GM23338 (cell line): ENCODE data around the gene TTC16. TPM values are rescaled to one million over a fixed set of nuclear protein-coding genes. Genes with fewer than 3 reads are reported as not detected.
A peak's percentile ranks its signal among the peaks of the same experiment; 100 is the strongest.

ENCODE experiments used
- ATAC-seq: fragments of 200-7000 bp; cut with Tn5 transposase; 3 replicates; pipeline ENCODE4 v1.9.1; 2020
- DNase-seq: peaks from one replicate; pipeline ENCODE4 v3.0.0-alpha.2; 2015; ENCODE audit warnings: low spot score
- H2AFZ ChIP-seq: fragments of 200-600 bp; sonication (generic); 2 replicates; pipeline ENCODE4 v1.8.0; 2016; ENCODE audit warnings: antibody characterized with exemption, mild to moderate bottlenecking, moderate library complexity
- H3F3A ChIP-seq: fragments of 200-600 bp; sonication (generic); replicated peaks from 2 replicates; pipeline ENCODE4 v1.8.0; 2017; ENCODE audit warnings: antibody characterized with exemption, mixed run types, low read depth
- H3K27ac ChIP-seq: fragments of 200-600 bp; sonication (generic); 2 replicates; pipeline ENCODE4 v1.6.1; 2016; ENCODE audit warnings: low read depth
- H3K27me3 ChIP-seq: fragments of 200-600 bp; sonication (generic); 2 replicates; pipeline ENCODE4 v1.8.0; 2016; ENCODE audit warnings: mild to moderate bottlenecking, mixed run types, moderate library complexity; ENCODE audit not compliant: insufficient read depth
- H3K36me3 ChIP-seq: fragments of 200-600 bp; sonication (generic); 2 replicates; pipeline ENCODE4 v1.8.0; 2016; ENCODE audit warnings: mild to moderate bottlenecking; ENCODE audit not compliant: insufficient read depth
- H3K4me1 ChIP-seq: fragments of 200-600 bp; sonication (generic); 2 replicates; pipeline ENCODE4 v1.8.0; 2016; ENCODE audit warnings: mild to moderate bottlenecking, moderate library complexity; ENCODE audit not compliant: insufficient read depth
- H3K4me2 ChIP-seq: fragments of 200-600 bp; sonication (generic); 2 replicates; pipeline ENCODE4 v1.7.1; 2017; ENCODE audit warnings: mixed run types
- H3K4me3 ChIP-seq: fragments of 200-600 bp; sonication (generic); 2 replicates; pipeline ENCODE4 v1.6.1; 2016; ENCODE audit warnings: mixed run types
- H3K79me2 ChIP-seq: fragments of 200-600 bp; sonication (generic); replicated peaks from 2 replicates; pipeline ENCODE4 v1.8.0; 2017; ENCODE audit warnings: mild to moderate bottlenecking; ENCODE audit not compliant: insufficient read depth
- H3K9me2 ChIP-seq: fragments of 200-600 bp; sonication (generic); 2 replicates; pipeline ENCODE4 v1.8.0; 2017; ENCODE audit not compliant: insufficient read depth
- H4K20me1 ChIP-seq: fragments of 200-600 bp; sonication (generic); replicated peaks from 2 replicates; pipeline ENCODE4 v1.8.0; 2017; ENCODE audit warnings: mild to moderate bottlenecking; ENCODE audit not compliant: insufficient read depth
- H3K27ac Mint-ChIP-seq: 2 replicates; pipeline ENCODE4 v1.8.0; 2020; ENCODE audit warnings: inconsistent platforms, mild to moderate bottlenecking, moderate library complexity, mixed read lengths
- H3K27me3 Mint-ChIP-seq: 3 replicates; pipeline ENCODE4 v1.8.0; 2022; ENCODE audit warnings: low read depth, mild to moderate bottlenecking, moderate library complexity, mixed read lengths, inconsistent platforms; ENCODE audit not compliant: insufficient read depth, poor library complexity
- H3K36me3 Mint-ChIP-seq: 3 replicates; pipeline ENCODE4 v1.8.0; 2021; ENCODE audit warnings: low read depth, mild to moderate bottlenecking, inconsistent platforms, moderate library complexity, mixed read lengths
- H3K4me1 Mint-ChIP-seq: 3 replicates; pipeline ENCODE4 v1.8.0; 2020; ENCODE audit warnings: mild to moderate bottlenecking, inconsistent platforms, mixed read lengths
- H3K4me3 Mint-ChIP-seq: 3 replicates; pipeline ENCODE4 v1.8.0; 2021; ENCODE audit warnings: moderate library complexity, mild to moderate bottlenecking, inconsistent platforms, mixed read lengths
- H3K9me3 Mint-ChIP-seq: 3 replicates; pipeline ENCODE4 v1.8.0; 2020; ENCODE audit warnings: moderate library complexity, mild to moderate bottlenecking, inconsistent platforms, mixed read lengths
- CREB1 ChIP-seq: fragments of 250-450 bp; sonication (Bioruptor Pico); IDR thresholded peaks from 2 replicates; pipeline ENCODE4 v1.5.0; 2020; ENCODE audit warnings: low read depth, mild to moderate bottlenecking, moderate library complexity
- CTCF ChIP-seq, 2 experiments: fragments of 200-600 bp in 1 of 2; sonication (generic) in 1 of 2; conservative IDR thresholded peaks; 2 replicates each; pipeline versions ENCODE4 v1.5.1 to v1.6.1; 2016 to 2017; ENCODE audit warnings: antibody characterized with exemption in 2 of 2, low read depth in 2 of 2, mild to moderate bottlenecking in 2 of 2, moderate library complexity in 1 of 2
- ETS1 ChIP-seq: IDR thresholded peaks from 2 replicates; pipeline ENCODE4 v1.6.1; 2016; ENCODE audit warnings: antibody characterized with exemption
- EZH2phosphoT487 ChIP-seq: fragments of 200-600 bp; sonication (generic); IDR thresholded peaks from one replicate; pipeline ENCODE4 v1.8.1; 2018; ENCODE audit warnings: antibody characterized with exemption; ENCODE audit not compliant: unreplicated experiment
- NANOG ChIP-seq: IDR thresholded peaks from 2 replicates; pipeline ENCODE4 v1.6.1; 2016; ENCODE audit warnings: antibody characterized with exemption, borderline replicate concordance
- POLR2AphosphoS5 ChIP-seq: IDR thresholded peaks from 2 replicates; pipeline ENCODE4 v1.6.1; 2016; ENCODE audit warnings: antibody characterized with exemption, low read depth
- REST ChIP-seq: IDR thresholded peaks from one replicate; pipeline ENCODE4 v1.6.1; 2018; ENCODE audit warnings: antibody characterized with exemption; ENCODE audit not compliant: unreplicated experiment
- STAT1 ChIP-seq: IDR thresholded peaks from one replicate; pipeline ENCODE4 v1.6.1; 2016; ENCODE audit warnings: antibody characterized with exemption; ENCODE audit not compliant: unreplicated experiment
- ZNF331 ChIP-seq: fragments of 250-450 bp; sonication (Bioruptor Pico); IDR thresholded peaks from 2 replicates; pipeline ENCODE4 v1.5.0; 2020; ENCODE audit warnings: low read depth, mild to moderate bottlenecking, moderate library complexity
- polyA plus RNA-seq: library from polyadenylated mRNA; unstranded; fragments of >200 nt; fragmentation: Nextera tagmentation; extraction: Ambion mirVana; gene quantifications from 2 replicates; pipeline ENCODE4 v1.2.1, GENCODE V29; 2016
- total RNA-seq: library from RNA; depleted of rRNA; stranded (reverse); fragments of >200 nt; shearing (Covaris generic); gene quantifications from 2 replicates; pipeline ENCODE4 v1.2.3, GENCODE V29; 2014

The TTC16 gene
- total and polyA plus RNA-seq, 2 experiments from 2014 or later: not detected

- TF ChIP-seq CTCF (conservative IDR thresholded peaks at IDR 0.05; ENCODE audit: low read depth in 2 of 2): no peak
Measured at GRCh38 chr9:127711226-127711701, 4.6 kb upstream of the TTC16 start (continued).

GRCh38 chr9:127711831-127712274, 4.0 kb upstream of the TTC16 start:
- no peak overlapping the region for H3K4me3 Mint-ChIP-seq
- H3F3A ChIP-seq: 0 out of 2 replicates have a peak, but pooled peaks cover 12% of the 10 kb centered on the region
- no peak overlapping the region for H3K4me3 ChIP-seq
- TF ChIP-seq CTCF (conservative IDR thresholded peaks at IDR 0.05; ENCODE audit: low read depth in 2 of 2): 0 out of 4 replicates have a peak, but pooled peaks of 1 of the 2 experiments have one; percentile 6
- TF ChIP-seq EZH2phosphoT487: no peak
- TF ChIP-seq POLR2AphosphoS5: no peak
- no peak for TF ChIP-seq ZNF331
- TF ChIP-seq NANOG: no peak
- no peak for TF ChIP-seq STAT1
- peaks cover 15% of the 10 kb centered on the region for H3K27me3 Mint-ChIP-seq
- no peaks in the 10 kb centered on the region; the same call in 2 of the 3 replicates for H3K36me3 Mint-ChIP-seq
- peak overlapping the region; percentile 51 for H3K4me2 ChIP-seq
- H2AFZ ChIP-seq: no peak overlapping the region
- H3K9me3 Mint-ChIP-seq: peaks cover 4% of the 10 kb centered on the region; the same call in 2 of the 3 replicates
- H3K9me2 ChIP-seq: no peaks in the 10 kb centered on the region
- peak; percentile 68 for DNase-seq
- no peaks in the 10 kb centered on the region for H3K27me3 ChIP-seq
- peak; percentile 31 for ATAC-seq
- H4K20me1 ChIP-seq: no peaks in the 10 kb centered on the region
- H3K79me2 ChIP-seq: no peaks in the 10 kb centered on the region
- H3K4me1 Mint-ChIP-seq: peaks cover 29% of the 10 kb centered on the region
- H3K36me3 ChIP-seq: no peaks in the 10 kb centered on the region
- no peak overlapping the region for H3K27ac Mint-ChIP-seq
- no peak overlapping the region for H3K27ac ChIP-seq
- peaks cover 10% of the 10 kb centered on the region for H3K4me1 ChIP-seq

GRCh38 chr9:127712371-127712770, 3.5 kb upstream of the TTC16 start:
- no peak for ATAC-seq
- Mint-ChIP-seq H3K4me3 (peak overlapping the region; percentile 12; the same call in 1 of the 3 replicates), H3K4me1 (peaks cover 27% of the 10 kb centered on the region), H3K27me3 (peaks cover 15% of the 10 kb centered on the region), H3K27ac (no peak overlapping the region), H3K9me3 (peaks cover 4% of the 10 kb centered on the region; the same call in 2 of the 3 replicates), H3K36me3 (no peaks in the 10 kb centered on the region)
- Histone ChIP-seq H3K27me3 (no peaks in the 10 kb centered on the region), H3F3A (0 out of 2 replicates have a peak, but pooled peaks cover 12% of the 10 kb centered on the region), H3K4me3 (no peak overlapping the region), H3K9me2 (no peaks in the 10 kb centered on the region), H3K27ac (no peak overlapping the region), H4K20me1 (no peaks in the 10 kb centered on the region), H2AFZ (no peak overlapping the region), H3K4me2 (0 out of 2 replicates have a peak overlapping the region, but pooled peaks have one; percentile 51), H3K79me2 (no peaks in the 10 kb centered on the region), H3K4me1 (peaks cover 10% of the 10 kb centered on the region), H3K36me3 (no peaks in the 10 kb centered on the region)
- no peak for DNase-seq
- TF ChIP-seq ETS1: no peak
- no peak for TF ChIP-seq STAT1
- TF ChIP-seq CREB1 (CRISPR knock-in tag): no peak
- TF ChIP-seq POLR2AphosphoS5: no peak
- TF ChIP-seq REST: no peak
- no peak for TF ChIP-seq CTCF (conservative IDR thresholded peaks at IDR 0.05; ENCODE audit: low read depth in 2 of 2)
- TF ChIP-seq EZH2phosphoT487: no peak
